Measurements from ENCODE around the gene FAM180A.
"Not testable (repeated sequence)": the region's sequence is repeated elsewhere in the genome, so short reads cannot be mapped to it uniquely, and the experiment has no call there.

Gene FAM180A

DNA sequence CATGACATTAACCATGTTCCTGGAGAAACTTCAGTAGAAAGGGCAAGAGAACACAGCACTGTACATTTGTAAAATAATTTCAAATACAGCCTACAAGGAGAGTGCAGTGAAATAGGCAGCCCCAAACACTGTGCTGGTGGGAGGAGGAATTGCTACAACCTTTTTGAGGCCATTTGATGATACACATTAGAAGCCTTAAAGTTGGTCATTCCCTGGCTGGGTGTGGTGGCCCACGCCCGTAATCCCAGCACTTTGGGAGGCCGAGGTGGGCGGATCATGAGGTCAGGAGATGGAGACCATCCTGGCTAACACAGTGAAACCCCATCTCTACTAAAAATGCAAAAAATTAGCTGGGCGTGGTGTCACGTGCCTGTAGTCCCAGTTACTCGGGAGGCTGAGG lies 56.0 kb downstream of the FAM180A start:
- not testable (repeated sequence) for H3K4me3 Mint-ChIP-seq

DNA sequence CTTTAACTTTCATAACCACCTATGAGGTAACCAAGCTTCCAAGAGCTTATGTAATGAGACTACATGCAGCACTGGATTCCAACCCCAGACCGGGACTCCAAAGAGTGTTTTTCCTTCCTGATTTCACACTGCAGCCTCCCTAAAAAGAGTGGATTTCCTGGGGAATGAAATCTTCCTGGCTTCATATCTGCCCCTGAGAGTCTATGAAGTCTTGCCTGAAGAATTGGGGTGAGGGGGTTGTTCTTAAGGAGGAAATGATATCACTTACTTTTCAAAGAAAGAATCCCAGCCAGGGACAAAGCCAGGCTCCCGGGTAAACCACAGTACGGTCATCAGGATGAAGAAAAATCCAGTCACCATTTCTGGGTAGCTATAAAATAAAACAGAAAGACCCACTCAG lies 56.6 kb downstream of the FAM180A start:
- Mint-ChIP-seq H3K36me3 (peaks cover 7% of the 10 kb centered on the region), H3K27ac (no peak overlapping the region), H3K4me3 (no peak overlapping the region), H3K27me3 (no peaks in the 10 kb centered on the region), H3K9me3 (no peaks in the 10 kb centered on the region), H3K4me1 (no peaks in the 10 kb centered on the region)

More for the DNA sequence above, 56.0 kb downstream of the FAM180A start:
- not testable (repeated sequence) for H3K9me3 Mint-ChIP-seq, H3K27me3 Mint-ChIP-seq, H3K36me3 Mint-ChIP-seq, H3K4me1 Mint-ChIP-seq, H3K27ac Mint-ChIP-seq

DNA sequence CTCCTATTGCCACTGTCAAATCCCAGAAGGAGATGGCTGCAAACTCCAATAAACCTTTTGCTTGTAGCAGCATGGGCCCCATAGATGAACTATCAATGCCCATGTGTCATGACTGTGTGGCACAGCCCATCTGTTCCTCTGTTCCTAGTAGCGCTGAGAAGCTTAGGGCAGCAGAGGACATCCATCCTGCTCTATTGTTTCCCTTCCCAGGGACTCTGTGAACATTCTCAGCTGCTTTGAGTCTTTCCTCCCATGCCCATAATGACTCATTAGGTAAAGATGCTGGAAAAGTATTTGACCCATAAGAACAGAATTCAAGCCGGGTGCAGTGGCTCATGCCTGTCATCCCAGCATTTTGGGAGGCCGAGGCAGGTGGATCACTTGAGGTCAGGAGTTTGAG lies 58.0 kb downstream of the FAM180A start:
- H3K4me3 Mint-ChIP-seq = no peak overlapping the region
- no peaks in the 10 kb centered on the region for H3K9me3 Mint-ChIP-seq
- no peaks in the 10 kb centered on the region for H3K27me3 Mint-ChIP-seq
- H3K27ac Mint-ChIP-seq = no peak overlapping the region
- peaks cover 7% of the 10 kb centered on the region for H3K36me3 Mint-ChIP-seq
- no peaks in the 10 kb centered on the region for H3K4me1 Mint-ChIP-seq

DNA sequence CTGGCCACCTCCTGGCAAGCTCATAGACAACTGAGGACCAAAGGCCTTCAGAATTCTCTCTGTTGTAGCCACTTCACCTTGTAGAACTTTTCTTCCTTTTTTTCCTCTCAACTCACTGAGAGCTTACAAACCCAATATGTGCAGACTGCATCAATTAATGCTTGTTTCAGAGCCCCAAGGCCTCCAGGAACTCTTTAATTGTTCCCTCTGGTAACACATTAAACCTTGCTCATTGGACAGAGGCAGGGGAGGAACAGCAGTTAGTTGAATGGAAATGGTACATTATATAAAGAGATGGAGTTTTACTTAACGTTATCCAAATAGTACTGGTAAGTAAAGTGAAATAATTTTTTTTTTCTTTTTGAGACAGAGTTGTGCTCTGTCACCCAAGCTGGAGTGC lies 61.1 kb downstream of the FAM180A start:
- H3K9me3 Mint-ChIP-seq = no peaks in the 10 kb centered on the region
- no peak overlapping the region for H3K27ac Mint-ChIP-seq

DNA sequence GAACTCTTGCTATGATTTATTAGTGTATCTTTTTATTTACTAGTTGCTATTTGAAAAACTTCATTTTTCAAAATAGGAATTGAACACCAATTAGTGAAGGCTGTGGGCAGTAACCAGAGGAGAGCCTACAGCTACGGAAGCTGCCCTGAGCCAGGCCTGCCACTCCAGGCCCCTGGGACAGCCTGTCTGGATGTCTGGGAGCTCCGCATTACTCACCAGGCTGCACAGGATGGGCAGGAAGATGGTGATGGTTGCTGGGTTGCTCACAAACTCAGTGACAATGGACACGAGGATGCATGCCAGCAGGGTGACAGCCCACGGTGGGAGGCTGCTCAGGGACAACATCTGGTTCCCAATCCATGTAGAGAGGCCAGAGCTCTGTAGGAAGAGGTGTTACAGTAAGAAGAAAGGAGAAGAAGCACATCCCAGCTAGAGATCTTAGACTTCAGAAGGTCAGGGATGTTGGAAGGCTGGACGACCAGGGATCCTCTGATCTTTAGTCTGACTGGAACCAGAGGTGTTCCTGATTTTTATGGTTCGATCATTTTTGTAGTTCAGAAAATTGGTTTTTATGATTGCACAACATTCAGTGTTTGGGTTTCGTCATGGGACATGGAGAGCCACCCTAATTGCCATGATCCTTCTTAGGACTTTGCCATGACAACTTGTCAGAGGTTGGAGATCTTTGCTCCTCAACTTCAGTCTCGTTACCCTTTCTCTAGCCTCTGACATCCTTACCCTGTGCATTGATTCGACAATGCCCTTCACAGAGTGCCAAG lies 63.1 kb downstream of the FAM180A start:
- no peaks in the 10 kb centered on the region for H3K27me3 Mint-ChIP-seq

More for the DNA sequence above, 61.1 kb downstream of the FAM180A start:
- H3K36me3 Mint-ChIP-seq = peaks cover 8% of the 10 kb centered on the region
- no peaks in the 10 kb centered on the region for H3K4me1 Mint-ChIP-seq
- no peak overlapping the region for H3K4me3 Mint-ChIP-seq
- no peaks in the 10 kb centered on the region for H3K27me3 Mint-ChIP-seq

DNA sequence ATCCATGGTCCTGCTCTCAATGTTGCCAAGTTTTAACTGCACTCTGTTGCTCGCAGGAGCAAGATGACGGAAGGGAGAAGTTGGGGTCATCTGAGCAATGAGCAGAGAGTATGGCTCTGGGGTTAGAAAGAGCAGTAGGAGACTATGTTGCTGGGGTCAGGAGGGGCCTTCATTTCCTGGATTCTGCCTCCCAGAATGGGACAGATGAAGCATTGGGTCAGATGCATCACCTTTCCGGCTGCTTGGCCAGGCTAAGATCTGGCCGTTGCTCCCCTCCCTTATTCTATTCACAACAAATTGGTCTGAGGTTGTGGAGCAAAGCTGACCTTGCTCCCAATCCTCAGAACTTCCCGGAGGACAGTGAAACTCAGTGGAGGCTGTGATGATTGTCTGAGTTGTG lies 63.9 kb downstream of the FAM180A start:
- H3K9me3 Mint-ChIP-seq = no peaks in the 10 kb centered on the region
- no peak overlapping the region for H3K4me3 Mint-ChIP-seq
- H3K4me1 Mint-ChIP-seq = peaks cover 4% of the 10 kb centered on the region
- no peaks in the 10 kb centered on the region for H3K27me3 Mint-ChIP-seq
- H3K36me3 Mint-ChIP-seq = peaks cover 8% of the 10 kb centered on the region
- no peak overlapping the region for H3K27ac Mint-ChIP-seq

More for the DNA sequence above, 63.1 kb downstream of the FAM180A start:
- H3K9me3 Mint-ChIP-seq = no peaks in the 10 kb centered on the region
- peaks cover under 1% of the 10 kb centered on the region for H3K4me1 Mint-ChIP-seq
- no peak overlapping the region for H3K27ac Mint-ChIP-seq
- no peak overlapping the region for H3K4me3 Mint-ChIP-seq
- peaks cover 8% of the 10 kb centered on the region for H3K36me3 Mint-ChIP-seq

DNA sequence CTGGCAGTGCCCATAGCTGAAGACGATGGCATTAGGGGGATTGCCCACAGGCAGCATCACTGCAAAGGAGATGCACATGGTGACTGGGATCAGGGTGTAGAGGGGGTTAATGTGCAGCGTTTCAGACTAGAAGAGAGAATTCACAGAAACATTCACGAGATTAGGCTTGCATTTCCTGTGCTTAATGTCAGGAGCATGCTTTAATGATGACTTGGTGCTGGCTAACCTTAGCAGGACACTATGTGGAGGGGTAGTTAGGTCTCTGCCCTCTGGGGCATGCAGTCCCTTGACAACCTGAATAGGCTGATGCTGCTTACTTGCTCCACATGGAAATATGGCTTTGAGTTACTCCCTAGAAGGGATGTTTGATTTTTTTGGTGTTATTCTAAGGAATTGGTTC lies 64.5 kb downstream of the FAM180A start:
- peaks cover 6% of the 10 kb centered on the region for H3K36me3 Mint-ChIP-seq
- no peak overlapping the region for H3K27ac Mint-ChIP-seq
- no peaks in the 10 kb centered on the region for H3K27me3 Mint-ChIP-seq
- H3K4me3 Mint-ChIP-seq = no peak overlapping the region
- H3K4me1 Mint-ChIP-seq = peaks cover 4% of the 10 kb centered on the region
- no peaks in the 10 kb centered on the region for H3K9me3 Mint-ChIP-seq

DNA sequence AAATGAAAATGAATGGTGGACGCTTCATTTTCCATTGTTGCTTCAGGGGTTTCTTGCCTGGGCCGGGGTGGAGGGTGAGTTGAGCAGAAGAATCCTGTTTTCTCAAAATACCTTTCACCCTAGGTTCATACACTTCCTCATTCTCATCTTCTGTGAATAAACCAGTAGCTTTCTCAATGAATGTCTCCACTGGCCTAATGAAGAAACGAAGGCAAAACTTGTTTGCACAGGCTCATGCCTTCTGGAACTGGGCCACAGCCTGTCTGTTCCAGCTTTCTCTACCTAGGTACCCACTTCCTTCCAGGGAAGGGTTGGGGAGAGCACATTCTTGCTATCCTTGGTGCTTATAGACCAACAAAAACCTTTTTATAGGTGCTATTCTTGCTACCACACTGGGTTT lies 65.0 kb downstream of the FAM180A start:
- Mint-ChIP-seq H3K36me3 (peaks cover 7% of the 10 kb centered on the region), H3K27me3 (no peaks in the 10 kb centered on the region), H3K27ac (no peak overlapping the region), H3K9me3 (no peaks in the 10 kb centered on the region), H3K4me3 (no peak overlapping the region), H3K4me1 (peaks cover 4% of the 10 kb centered on the region)

DNA sequence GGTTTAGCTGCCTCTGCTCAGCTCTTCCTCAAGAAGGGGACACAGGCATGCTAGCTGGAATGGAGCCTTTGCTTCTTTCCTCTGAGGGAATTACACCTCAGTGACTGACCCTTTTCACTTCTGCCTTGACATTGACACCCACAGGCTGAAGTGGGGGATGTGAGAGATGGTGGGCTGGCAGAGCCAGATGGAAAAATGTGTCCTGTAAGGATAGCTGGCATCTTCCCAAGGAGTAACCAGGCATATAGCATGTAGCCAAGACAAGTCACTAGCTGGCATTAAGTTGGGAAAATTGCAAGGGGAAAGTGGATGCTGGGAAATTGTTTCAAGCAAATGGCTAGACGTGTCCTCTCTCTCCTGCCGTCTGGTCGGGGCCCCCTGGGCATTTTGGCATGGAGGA lies 66.4 kb downstream of the FAM180A start:
- H3K36me3 Mint-ChIP-seq = peaks cover 12% of the 10 kb centered on the region
- H3K4me1 Mint-ChIP-seq = peaks cover 4% of the 10 kb centered on the region
- H3K27me3 Mint-ChIP-seq = no peaks in the 10 kb centered on the region
- no peaks in the 10 kb centered on the region for H3K9me3 Mint-ChIP-seq
- no peak overlapping the region for H3K27ac Mint-ChIP-seq
- H3K4me3 Mint-ChIP-seq = no peak overlapping the region

DNA sequence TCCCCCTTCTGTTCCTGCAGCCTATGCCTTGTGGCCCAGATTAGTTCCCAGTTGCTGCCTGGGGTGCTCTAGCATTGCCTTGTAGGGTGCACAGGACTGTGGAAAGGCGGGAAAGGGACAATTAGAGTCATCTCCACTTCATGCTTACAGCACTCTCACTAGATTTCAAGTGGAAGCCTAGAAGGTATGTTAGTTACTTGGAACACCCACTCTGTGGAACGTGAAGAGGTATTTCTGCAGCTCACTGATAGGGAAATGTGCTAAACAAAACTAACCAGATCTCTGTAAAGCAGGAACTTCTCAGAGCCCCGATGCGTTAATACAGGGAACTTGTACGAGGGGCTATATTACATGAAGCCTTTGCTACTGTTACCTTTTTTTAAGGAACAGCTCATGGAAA lies 66.9 kb downstream of the FAM180A start:
- peaks cover 4% of the 10 kb centered on the region for H3K4me1 Mint-ChIP-seq
- H3K27me3 Mint-ChIP-seq = no peaks in the 10 kb centered on the region
- peaks cover 12% of the 10 kb centered on the region for H3K36me3 Mint-ChIP-seq
- no peak overlapping the region for H3K27ac Mint-ChIP-seq
- H3K9me3 Mint-ChIP-seq = no peaks in the 10 kb centered on the region
- H3K4me3 Mint-ChIP-seq = no peak overlapping the region

Measured in activated naive CD4-positive, alpha-beta T cell treated with anti-CD3 and anti-CD28 coated beads, Interleukin-2, amount 50 U/mL, for 24 hours (primary cell).